ENCODE measurements around the gene NUP98.

NUP98 gene

GRCh38 chr11:3641191-3641590 lies 156.2 kb downstream of the NUP98 start:
- DNase-seq (ENCODE audit: low read depth), result no peak

DNA sequence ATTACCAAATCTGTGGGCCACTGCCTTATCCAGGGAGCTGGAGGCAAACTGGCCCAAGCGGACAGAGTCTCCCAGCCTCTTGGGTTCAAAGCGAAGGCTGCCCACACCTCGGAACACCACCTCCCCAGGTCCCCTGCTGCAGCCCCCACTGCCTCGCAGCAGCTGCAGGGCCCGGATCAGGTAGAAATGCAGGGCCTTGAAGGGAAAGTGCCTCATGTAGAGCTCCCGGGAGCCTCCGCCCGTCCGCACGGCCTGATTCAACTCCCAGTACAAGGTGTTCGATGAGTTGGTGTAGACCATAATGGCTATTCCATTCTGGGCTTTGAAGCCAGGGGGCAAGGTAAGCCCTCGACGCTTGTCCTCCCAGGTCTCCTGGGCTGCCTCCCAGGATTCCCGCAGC lies 157.5 kb downstream of the NUP98 start:
- no peak for DNase-seq (ENCODE audit: low read depth)

GRCh38 chr11:3638513-3638912 lies 158.8 kb downstream of the NUP98 start:
- no peak for DNase-seq (ENCODE audit: low read depth)

DNA sequence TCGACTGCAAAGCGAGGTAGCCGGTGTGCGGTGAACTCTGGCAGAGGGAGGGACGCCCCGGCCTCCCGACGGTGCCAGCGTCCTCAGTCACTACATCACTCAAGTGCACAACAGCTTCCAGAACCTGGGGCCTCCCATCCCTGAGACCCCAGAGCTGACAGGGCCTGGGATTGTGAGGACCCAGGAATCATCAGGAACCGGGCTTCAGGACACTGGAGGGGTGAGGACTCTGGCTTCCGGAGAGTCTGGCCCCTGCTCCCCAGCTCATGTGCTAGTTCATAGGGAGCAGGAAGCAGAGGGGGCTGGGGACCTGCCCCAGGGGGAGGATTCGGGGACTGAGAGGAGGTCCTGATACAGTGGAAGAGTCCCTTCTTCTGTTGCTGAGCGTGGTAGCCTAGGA lies 160.2 kb downstream of the NUP98 start:
- no peak for DNase-seq (ENCODE audit: low read depth)

DNA sequence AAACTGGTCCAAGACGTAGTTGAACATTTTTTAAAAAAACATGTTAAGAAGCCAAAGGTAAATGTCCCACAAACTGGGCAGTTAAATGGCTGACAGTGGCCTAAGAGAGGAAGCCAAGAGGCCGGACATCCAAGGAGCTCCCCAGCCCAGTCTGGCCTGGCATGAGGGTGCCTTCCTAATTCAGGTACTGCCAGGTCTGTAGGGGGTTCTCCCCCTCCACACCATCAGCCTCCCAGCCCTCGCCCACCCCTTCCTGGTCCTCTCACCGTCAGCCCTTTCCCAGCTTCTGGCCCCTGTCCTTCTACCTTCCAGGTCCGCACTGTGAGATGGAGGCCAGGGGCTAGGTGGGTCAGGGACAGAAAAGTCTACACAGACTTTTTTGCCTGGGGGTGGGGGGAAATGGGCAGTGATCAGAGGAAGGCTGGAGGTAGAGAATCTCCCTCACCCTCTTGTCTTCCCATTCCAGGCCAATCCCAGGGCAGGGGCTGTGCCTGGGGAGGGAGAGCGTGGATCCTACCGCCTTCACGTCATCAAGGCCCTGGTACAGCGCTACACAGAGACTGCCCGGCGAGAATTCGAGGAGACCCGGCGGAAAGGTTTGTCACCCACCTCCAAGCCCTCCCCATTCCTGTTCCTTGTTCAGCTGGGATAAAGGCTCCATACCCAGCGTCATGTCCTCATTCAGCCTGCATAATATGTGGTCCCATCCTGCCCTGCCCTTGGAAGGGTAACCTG lies 161.5 kb downstream of the NUP98 start:
- DNase-seq (ENCODE audit: low read depth), result no peak

DNA sequence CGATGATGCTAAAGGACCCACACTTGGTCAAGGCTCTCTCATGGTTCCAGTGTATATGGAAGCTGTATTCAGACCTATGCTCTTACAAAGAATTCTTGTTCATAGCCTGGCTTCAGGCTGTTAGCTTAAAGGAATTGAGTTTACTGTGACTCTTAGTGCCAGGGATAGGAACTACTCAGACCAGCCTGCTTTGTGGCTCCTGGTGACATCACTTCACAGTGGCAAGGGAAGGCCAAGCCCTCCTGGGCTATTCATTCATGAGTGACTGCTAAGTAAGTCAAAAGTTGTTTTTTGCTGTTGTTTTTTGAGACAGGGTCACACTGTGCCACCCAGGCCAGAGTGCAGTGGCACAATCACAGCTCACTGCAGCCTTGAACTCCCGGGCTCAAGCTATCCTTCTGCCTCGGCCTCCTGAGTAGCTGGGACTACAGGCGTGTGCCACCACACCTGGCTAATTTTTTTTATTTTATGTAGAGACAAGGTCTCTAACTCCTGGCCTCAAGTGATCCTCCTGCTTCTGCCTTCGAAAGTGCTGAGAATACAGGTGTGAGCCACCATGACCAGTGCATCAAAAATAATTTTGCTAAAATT lies 165.2 kb downstream of the NUP98 start:
- DNase-seq (ENCODE audit: low read depth), result no peak

DNA sequence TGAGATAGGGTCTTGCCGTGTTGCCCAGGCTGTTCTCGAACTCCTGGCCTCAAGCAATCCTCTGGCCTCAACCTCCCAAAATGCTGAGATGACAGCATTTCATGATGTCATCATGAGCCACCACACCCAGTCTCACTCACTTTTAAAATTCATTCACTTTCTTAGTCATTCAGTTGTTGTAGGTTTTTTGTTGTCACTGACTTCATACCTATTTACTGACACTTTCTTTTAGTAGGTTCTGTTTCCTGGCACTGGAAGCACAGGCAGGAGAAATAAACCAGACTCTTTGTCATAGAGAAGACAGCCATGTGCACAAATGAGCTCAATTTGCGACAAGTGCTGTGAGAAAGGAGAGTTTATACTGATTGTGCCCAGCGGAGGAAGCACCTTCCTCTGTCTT lies 166.0 kb downstream of the NUP98 start:
- no peak for DNase-seq (ENCODE audit: low read depth)

DNA sequence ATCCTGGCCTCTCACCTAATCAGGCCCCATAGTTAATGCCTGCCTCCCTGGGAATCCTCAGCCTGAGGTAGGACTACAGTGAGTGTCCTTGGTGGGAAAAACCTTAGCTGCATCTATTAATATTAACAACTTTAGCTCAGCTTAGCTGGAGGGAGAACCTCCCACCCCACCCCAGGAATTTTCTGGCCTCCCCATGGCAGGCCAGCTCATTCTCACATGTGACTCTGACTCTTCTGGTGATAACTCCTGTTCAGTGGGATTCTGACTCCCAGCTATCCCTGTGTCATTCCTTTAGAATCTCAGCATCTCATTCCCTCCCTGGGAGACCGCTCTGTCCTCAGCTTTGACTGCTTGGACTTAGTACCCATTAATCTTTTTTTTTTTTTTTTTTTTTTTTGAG lies 170.1 kb downstream of the NUP98 start:
- DNase-seq (ENCODE audit: low read depth), result no peak

- DNase-seq (ENCODE audit: low read depth), result no peak
Observed at GRCh38 chr11:3626250-3626960, 170.9 kb downstream of the NUP98 start.

Data from T-helper 22 cell (primary cell).